Measurements from ENCODE around the gene POLR2F. TPM values are rescaled to one million over a fixed set of nuclear protein-coding genes. Genes with fewer than 3 reads are reported as not detected.

Gene POLR2F
- total RNA-seq, 1 donor from 2014 or later, result 68.3 TPM

- peaks cover 1% of the 10 kb centered on the region for H3K9me3 Mint-ChIP-seq (ENCODE audit: unreplicated experiment)
- no peak overlapping the region for H3K4me3 Mint-ChIP-seq (ENCODE audit: unreplicated experiment)
- DNase-seq, result no peak
- H3K36me3 Mint-ChIP-seq (ENCODE audit: unreplicated experiment), result no peaks in the 10 kb centered on the region
- peaks cover 3% of the 10 kb centered on the region for H3K27me3 Mint-ChIP-seq (ENCODE audit: unreplicated experiment)
- no peak for TF ChIP-seq CTCF (IDR thresholded peaks at IDR 0.05; ENCODE audit: partially characterized antibody, unreplicated experiment)
- H3K4me1 Mint-ChIP-seq (ENCODE audit: low read depth, unreplicated experiment), result peaks cover 9% of the 10 kb centered on the region
- no peak overlapping the region for H3K27ac Mint-ChIP-seq (ENCODE audit: unreplicated experiment)
Observed at GRCh38 chr22:38005943-38006342, 52.4 kb downstream of the POLR2F start.

- H3K36me3 Mint-ChIP-seq (ENCODE audit: unreplicated experiment), result no peaks in the 10 kb centered on the region
- DNase-seq, result no peak
- no peak overlapping the region for H3K4me3 Mint-ChIP-seq (ENCODE audit: unreplicated experiment)
- peaks cover 1% of the 10 kb centered on the region for H3K9me3 Mint-ChIP-seq (ENCODE audit: unreplicated experiment)
- peaks cover 9% of the 10 kb centered on the region for H3K4me1 Mint-ChIP-seq (ENCODE audit: low read depth, unreplicated experiment)
- no peak overlapping the region for H3K27ac Mint-ChIP-seq (ENCODE audit: unreplicated experiment)
- H3K27me3 Mint-ChIP-seq (ENCODE audit: unreplicated experiment), result peaks cover 3% of the 10 kb centered on the region
- TF ChIP-seq CTCF (IDR thresholded peaks at IDR 0.05; ENCODE audit: partially characterized antibody, unreplicated experiment), result no peak
Observed at GRCh38 chr22:38006906-38007305, 53.4 kb downstream of the POLR2F start.

GRCh38 chr22:38007330-38007902 lies 53.9 kb downstream of the POLR2F start:
- no peak for TF ChIP-seq CTCF (IDR thresholded peaks at IDR 0.05; ENCODE audit: partially characterized antibody, unreplicated experiment)
- H3K36me3 Mint-ChIP-seq (ENCODE audit: unreplicated experiment), result no peaks in the 10 kb centered on the region
- DNase-seq, result no peak

GRCh38 chr22:38009000-38009806 lies 55.7 kb downstream of the POLR2F start:
- no peaks in the 10 kb centered on the region for H3K36me3 Mint-ChIP-seq (ENCODE audit: unreplicated experiment)
- H3K27me3 Mint-ChIP-seq (ENCODE audit: unreplicated experiment), result peaks cover 3% of the 10 kb centered on the region
- no peak overlapping the region for H3K4me3 Mint-ChIP-seq (ENCODE audit: unreplicated experiment)
- peak overlapping the region; percentile 40 for H3K27ac Mint-ChIP-seq (ENCODE audit: unreplicated experiment)
- peaks cover 9% of the 10 kb centered on the region for H3K4me1 Mint-ChIP-seq (ENCODE audit: low read depth, unreplicated experiment)
- TF ChIP-seq CTCF (IDR thresholded peaks at IDR 0.05; ENCODE audit: partially characterized antibody, unreplicated experiment), result no peak
- DNase-seq, result no peak
- peaks cover 1% of the 10 kb centered on the region for H3K9me3 Mint-ChIP-seq (ENCODE audit: unreplicated experiment)

More at GRCh38 chr22:38007330-38007902, 53.9 kb downstream of the POLR2F start:
- Mint-ChIP-seq H3K27me3 (ENCODE audit: unreplicated experiment) (peaks cover 3% of the 10 kb centered on the region), H3K4me3 (ENCODE audit: unreplicated experiment) (no peak overlapping the region), H3K9me3 (ENCODE audit: unreplicated experiment) (peaks cover 1% of the 10 kb centered on the region), H3K27ac (ENCODE audit: unreplicated experiment) (no peak overlapping the region), H3K4me1 (ENCODE audit: low read depth, unreplicated experiment) (peaks cover 9% of the 10 kb centered on the region)

GRCh38 chr22:38012604-38013072 lies 59.1 kb downstream of the POLR2F start:
- no peak overlapping the region for H3K27ac Mint-ChIP-seq (ENCODE audit: unreplicated experiment)
- peaks cover 7% of the 10 kb centered on the region for H3K27me3 Mint-ChIP-seq (ENCODE audit: unreplicated experiment)
- H3K4me3 Mint-ChIP-seq (ENCODE audit: unreplicated experiment), result no peak overlapping the region
- no peaks in the 10 kb centered on the region for H3K9me3 Mint-ChIP-seq (ENCODE audit: unreplicated experiment)
- no peaks in the 10 kb centered on the region for H3K36me3 Mint-ChIP-seq (ENCODE audit: unreplicated experiment)
- DNase-seq, result no peak
- no peak for TF ChIP-seq CTCF (IDR thresholded peaks at IDR 0.05; ENCODE audit: partially characterized antibody, unreplicated experiment)
- H3K4me1 Mint-ChIP-seq (ENCODE audit: low read depth, unreplicated experiment), result peaks cover 7% of the 10 kb centered on the region
